Measurements from ENCODE around the gene ZMYND11. TPM values are rescaled to one million over a fixed set of nuclear protein-coding genes. Genes with fewer than 3 reads are reported as not detected.

Gene ZMYND11
- total and polyA plus RNA-seq, 2 experiments from 2014 or later = 31.5 to 70.2 TPM

GRCh38 chr10:154348-154747, 19.1 kb downstream of the ZMYND11 start:
- Histone ChIP-seq H3K36me3 (replicated peaks; ENCODE audit: insufficient read depth, low read depth) (no peaks in the 10 kb centered on the region), H4K20me1 (ENCODE audit: insufficient read depth, poor library complexity, severe bottlenecking) (peaks cover 27% of the 10 kb centered on the region), H3K9me3 (ENCODE audit: low read depth) (no peaks in the 10 kb centered on the region), H3K27me3 (no peaks in the 10 kb centered on the region), H3K4me1 (ENCODE audit: insufficient read depth) (no peaks in the 10 kb centered on the region), H3K27ac (no peak overlapping the region), H3K79me2 (peaks cover 96% of the 10 kb centered on the region), H2AFZ (no peak overlapping the region), H3K4me3 (no peak overlapping the region), H3K9me2 (replicated peaks; ENCODE audit: insufficient read depth) (no peaks in the 10 kb centered on the region), H3K4me2 (no peak overlapping the region)
- TF ChIP-seq EZH2 (IDR thresholded peaks at IDR 0.05; ENCODE audit: borderline replicate concordance) = no peak
- TF ChIP-seq, protein P1, sequence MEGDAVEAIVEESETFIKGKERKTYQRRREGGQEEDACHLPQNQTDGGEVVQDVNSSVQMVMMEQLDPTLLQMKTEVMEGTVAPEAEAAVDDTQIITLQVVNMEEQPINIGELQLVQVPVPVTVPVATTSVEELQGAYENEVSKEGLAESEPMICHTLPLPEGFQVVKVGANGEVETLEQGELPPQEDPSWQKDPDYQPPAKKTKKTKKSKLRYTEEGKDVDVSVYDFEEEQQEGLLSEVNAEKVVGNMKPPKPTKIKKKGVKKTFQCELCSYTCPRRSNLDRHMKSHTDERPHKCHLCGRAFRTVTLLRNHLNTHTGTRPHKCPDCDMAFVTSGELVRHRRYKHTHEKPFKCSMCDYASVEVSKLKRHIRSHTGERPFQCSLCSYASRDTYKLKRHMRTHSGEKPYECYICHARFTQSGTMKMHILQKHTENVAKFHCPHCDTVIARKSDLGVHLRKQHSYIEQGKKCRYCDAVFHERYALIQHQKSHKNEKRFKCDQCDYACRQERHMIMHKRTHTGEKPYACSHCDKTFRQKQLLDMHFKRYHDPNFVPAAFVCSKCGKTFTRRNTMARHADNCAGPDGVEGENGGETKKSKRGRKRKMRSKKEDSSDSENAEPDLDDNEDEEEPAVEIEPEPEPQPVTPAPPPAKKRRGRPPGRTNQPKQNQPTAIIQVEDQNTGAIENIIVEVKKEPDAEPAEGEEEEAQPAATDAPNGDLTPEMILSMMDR (IDR thresholded peaks at IDR 0.05; ENCODE audit: poor library complexity) = no peak
- no peak for TF ChIP-seq EZH2phosphoT487 (IDR thresholded peaks at IDR 0.05; ENCODE audit: low read depth, severe bottlenecking, unreplicated experiment)
- WGBS (ENCODE audit: low lambda C conversion rate, missing lambda C conversion rate) = 95% methylated on average over 5 of the region's 5 CpGs
- DNase-seq (ENCODE audit: low spot score) = no peak

GRCh38 chr10:167383-167782, 32.1 kb downstream of the ZMYND11 start:
- H3K4me1 ChIP-seq (ENCODE audit: insufficient read depth) = no peaks in the 10 kb centered on the region
- H2AFZ ChIP-seq = no peak overlapping the region
- TF ChIP-seq EZH2 (IDR thresholded peaks at IDR 0.05; ENCODE audit: borderline replicate concordance) = no peak
- TF ChIP-seq, protein P1 (IDR thresholded peaks at IDR 0.05; ENCODE audit: poor library complexity) = no peak
- no peak for TF ChIP-seq EZH2phosphoT487 (IDR thresholded peaks at IDR 0.05; ENCODE audit: low read depth, severe bottlenecking, unreplicated experiment)
- H3K27me3 ChIP-seq = no peaks in the 10 kb centered on the region
- no peaks in the 10 kb centered on the region for H3K36me3 ChIP-seq (replicated peaks; ENCODE audit: insufficient read depth, low read depth)
- H4K20me1 ChIP-seq (ENCODE audit: insufficient read depth, poor library complexity, severe bottlenecking) = peaks cover 3% of the 10 kb centered on the region
- H3K9me3 ChIP-seq (ENCODE audit: low read depth) = no peaks in the 10 kb centered on the region
- no peak overlapping the region for H3K27ac ChIP-seq
- no peak overlapping the region for H3K4me2 ChIP-seq
- DNase-seq (ENCODE audit: low spot score) = no peak
- peaks cover 87% of the 10 kb centered on the region for H3K79me2 ChIP-seq
- no peak overlapping the region for H3K4me3 ChIP-seq
- no peaks in the 10 kb centered on the region for H3K9me2 ChIP-seq (replicated peaks; ENCODE audit: insufficient read depth)

- H2AFZ ChIP-seq = no peak overlapping the region
- no peak overlapping the region for H3K4me2 ChIP-seq
- H4K20me1 ChIP-seq (ENCODE audit: insufficient read depth, poor library complexity, severe bottlenecking) = peaks cover 13% of the 10 kb centered on the region
- peaks cover 39% of the 10 kb centered on the region for H3K79me2 ChIP-seq
- H3K27ac ChIP-seq = no peak overlapping the region
- H3K27me3 ChIP-seq = no peaks in the 10 kb centered on the region
- H3K9me3 ChIP-seq (ENCODE audit: low read depth) = no peaks in the 10 kb centered on the region
- no peak for DNase-seq (ENCODE audit: low spot score)
- H3K4me1 ChIP-seq (ENCODE audit: insufficient read depth) = no peaks in the 10 kb centered on the region
- H3K9me2 ChIP-seq (replicated peaks; ENCODE audit: insufficient read depth) = no peaks in the 10 kb centered on the region
- no peaks in the 10 kb centered on the region for H3K36me3 ChIP-seq (replicated peaks; ENCODE audit: insufficient read depth, low read depth)
- H3K4me3 ChIP-seq = no peak overlapping the region
- WGBS (ENCODE audit: low lambda C conversion rate, missing lambda C conversion rate) = 89% methylated on average over 4 of the region's 4 CpGs
- no peak for TF ChIP-seq EZH2phosphoT487 (IDR thresholded peaks at IDR 0.05; ENCODE audit: low read depth, severe bottlenecking, unreplicated experiment)
- TF ChIP-seq EZH2 (IDR thresholded peaks at IDR 0.05; ENCODE audit: borderline replicate concordance) = no peak
- TF ChIP-seq, protein P1 (IDR thresholded peaks at IDR 0.05; ENCODE audit: poor library complexity) = no peak
These were observed 38.5 kb downstream of the ZMYND11 start for GRCh38 chr10:173741-174140.

GRCh38 chr10:176677-177076, 41.4 kb downstream of the ZMYND11 start:
- Histone ChIP-seq H3K9me3 (ENCODE audit: low read depth) (no peaks in the 10 kb centered on the region), H3K4me1 (ENCODE audit: insufficient read depth) (no peaks in the 10 kb centered on the region), H3K4me2 (no peak overlapping the region), H3K36me3 (replicated peaks; ENCODE audit: insufficient read depth, low read depth) (no peaks in the 10 kb centered on the region), H3K4me3 (no peak overlapping the region), H2AFZ (no peak overlapping the region), H3K79me2 (peaks cover 32% of the 10 kb centered on the region), H4K20me1 (ENCODE audit: insufficient read depth, poor library complexity, severe bottlenecking) (peaks cover 16% of the 10 kb centered on the region), H3K27me3 (no peaks in the 10 kb centered on the region), H3K27ac (no peak overlapping the region), H3K9me2 (replicated peaks; ENCODE audit: insufficient read depth) (no peaks in the 10 kb centered on the region)
- TF ChIP-seq EZH2 (IDR thresholded peaks at IDR 0.05; ENCODE audit: borderline replicate concordance) = no peak
- TF ChIP-seq EZH2phosphoT487 (IDR thresholded peaks at IDR 0.05; ENCODE audit: low read depth, severe bottlenecking, unreplicated experiment) = no peak
- TF ChIP-seq, protein P1 (IDR thresholded peaks at IDR 0.05; ENCODE audit: poor library complexity) = no peak
- no peak for DNase-seq (ENCODE audit: low spot score)

Measured in hepatocyte (in vitro differentiated cells).